ENCODE measurements around the gene DBP. TPM values are rescaled to one million over a fixed set of nuclear protein-coding genes. Genes with fewer than 3 reads are reported as not detected.
"Not testable (repeated sequence)": the region's sequence is repeated elsewhere in the genome, so short reads cannot be mapped to it uniquely, and the experiment has no call there.

DBP gene
- total and polyA plus RNA-seq, 2 of the 13 experiments (the other 11 are each of a cell fraction or from before 2014, with no cell fraction given) = 1.7 to 5.8 TPM

GRCh38 chr19:48658483-48658882, 21.3 kb upstream of the DBP start (continued):
- no peak for TF ChIP-seq GMEB2 (CRISPR knock-in tag; IDR thresholded peaks at IDR 0.05; ENCODE audit: low read depth)
- no peak for TF ChIP-seq FOSL1 (CRISPR knock-in tag; IDR thresholded peaks at IDR 0.05; ENCODE audit: borderline replicate concordance)
- no peak for TF ChIP-seq FOXO4 (CRISPR knock-in tag; conservative IDR thresholded peaks at IDR 0.05)
- TF ChIP-seq TP53 (CRISPR knock-in tag; conservative IDR thresholded peaks at IDR 0.05) = no peak

- DNase-seq (ENCODE audit: low spot score); H3K4me1 ChIP-seq (ENCODE audit: insufficient read depth, low read length); H3K27me3 ChIP-seq (ENCODE audit: control insufficient read depth in 1 of 2, insufficient read depth in 2 of 2, low read length in 2 of 2); ATAC-seq; H3K9me3 ChIP-seq (ENCODE audit: low read length); POLR2A ChIA-PET; H2AFZ ChIP-seq (ENCODE audit: low read length); CTCF ChIA-PET (ENCODE audit: low intra/inter-chr PET ratio, low total read pairs); H3K4me3 ChIP-seq (replicated peaks in 1 of 3; ENCODE audit: insufficient read depth in 1 of 3, low read depth in 2 of 3, low read length in 3 of 3); BruUV-seq (replicated peaks); H3K27ac ChIP-seq (ENCODE audit: extremely low read length, insufficient read depth, low read length); FAIRE-seq; H3K36me3 ChIP-seq (replicated peaks in 1 of 2; ENCODE audit: control insufficient read depth in 1 of 2, insufficient read depth in 2 of 2, low read length in 2 of 2); H4K20me1 ChIP-seq (ENCODE audit: insufficient read depth, low read length); H3K4me2 ChIP-seq (ENCODE audit: low read depth, low read length); H3K79me2 ChIP-seq (ENCODE audit: insufficient read depth, low read length); H3K9ac ChIP-seq (ENCODE audit: insufficient read depth, low read depth, low read length); in situ Hi-C loops (cut with HindIII; ENCODE audit: extremely low pct_ligation_motif_present, low pct_unique_long_range_greater_than_20kb): not testable (repeated sequence)
- 38% methylated on average over 5 of the region's 5 CpGs for WGBS (ENCODE audit: low lambda C conversion rate)
- intact Hi-C loops (cut with micrococcal nuclease; ENCODE audit: unreplicated experiment) = loop anchor here (1.0 kb wide), 1 partner anchor 33 kb away; no protein-coding TSS in a partner anchor
- TF ChIP-seq ZNF121 (CRISPR knock-in tag; IDR thresholded peaks at IDR 0.05) = 0 out of 2 replicates have a peak, but pooled peaks have one; percentile 34
Measured at GRCh38 chr19:48657828-48658227, 20.6 kb upstream of the DBP start.

All from HepG2 (cell line).